Ectodermal cell (in vitro differentiated cells): Measurements from ENCODE around the gene GRK1.

Source experiments
- H3K27ac ChIP-seq: 2 replicates; pipeline ENCODE4 v1.7.0; 2013; ENCODE audit warnings: mild to moderate bottlenecking, low read depth, low read length; ENCODE audit not compliant: insufficient read depth, poor library complexity, severe bottlenecking
- H3K27me3 ChIP-seq: 2 replicates; pipeline ENCODE4 v1.7.0; 2013; ENCODE audit warnings: mild to moderate bottlenecking, low read length; ENCODE audit not compliant: insufficient read depth, control insufficient read depth, poor library complexity, severe bottlenecking
- H3K36me3 ChIP-seq: one replicate; pipeline ENCODE4 v1.7.0; 2013; ENCODE audit warnings: low read length; ENCODE audit not compliant: control insufficient read depth, insufficient read depth
- H3K4me1 ChIP-seq: one replicate; pipeline ENCODE4 v1.7.0; 2013; ENCODE audit warnings: low read length; ENCODE audit not compliant: control insufficient read depth, insufficient read depth
- H3K4me3 ChIP-seq: 2 replicates; pipeline ENCODE4 v1.7.0; 2013; ENCODE audit warnings: low read depth, low read length, control low read depth; ENCODE audit not compliant: insufficient read depth
- H3K9me3 ChIP-seq: 2 replicates; pipeline ENCODE4 v1.7.0; 2013; ENCODE audit warnings: mild to moderate bottlenecking, low read length, moderate library complexity; ENCODE audit not compliant: control insufficient read depth
- WGBS, 2 experiments: methylation state at CpG; one replicate each; pipeline ENCODE4 v1.1.7; 2013; ENCODE audit warnings: missing lambda C conversion rate in 2 of 2; 5-methylcytosine and 5-hydroxymethylcytosine counted together

GRK1 gene

GRCh38 chr13:113730258-113730691 is 63.3 kb downstream of the GRK1 start:
- Histone ChIP-seq H3K4me1 (no peaks in the 10 kb centered on the region), H3K9me3 (no peaks in the 10 kb centered on the region), H3K27me3 (no peaks in the 10 kb centered on the region), H3K27ac (no peak overlapping the region), H3K36me3 (no peaks in the 10 kb centered on the region), H3K4me3 (no peak overlapping the region)
- 86 to 87% methylated on average over 21 of the region's 21 CpGs for whole genome bisulfite sequencing, 2 experiments

GRCh38 chr13:113730831-113731191 is 63.8 kb downstream of the GRK1 start:
- Histone ChIP-seq H3K36me3 (no peaks in the 10 kb centered on the region), H3K27ac (no peak overlapping the region), H3K4me1 (no peaks in the 10 kb centered on the region), H3K27me3 (no peaks in the 10 kb centered on the region), H3K9me3 (no peaks in the 10 kb centered on the region), H3K4me3 (no peak overlapping the region)
- whole genome bisulfite sequencing, 2 experiments = 95 to 98% methylated on average over 4 of the region's 4 CpGs

- Histone ChIP-seq H3K9me3 (no peaks in the 10 kb centered on the region), H3K4me1 (no peaks in the 10 kb centered on the region), H3K27me3 (no peaks in the 10 kb centered on the region), H3K36me3 (no peaks in the 10 kb centered on the region), H3K27ac (no peak overlapping the region), H3K4me3 (no peak overlapping the region)
- WGBS, 2 experiments = 90% methylated on average over 32 of the region's 32 CpGs
These were observed 64.5 kb downstream of the GRK1 start for GRCh38 chr13:113731192-113732175.

GRCh38 chr13:113732176-113732960 is 65.3 kb downstream of the GRK1 start:
- Histone ChIP-seq H3K4me1 (no peaks in the 10 kb centered on the region), H3K36me3 (no peaks in the 10 kb centered on the region), H3K27ac (no peak overlapping the region), H3K27me3 (no peaks in the 10 kb centered on the region), H3K9me3 (no peaks in the 10 kb centered on the region), H3K4me3 (no peak overlapping the region)
- WGBS, 2 experiments = 91 to 92% methylated on average over 29 of the region's 29 CpGs

- no peaks in the 10 kb centered on the region for H3K36me3 ChIP-seq
- no peaks in the 10 kb centered on the region for H3K4me1 ChIP-seq
- H3K4me3 ChIP-seq = no peak overlapping the region
- H3K9me3 ChIP-seq = no peaks in the 10 kb centered on the region
- no peak overlapping the region for H3K27ac ChIP-seq
- no peaks in the 10 kb centered on the region for H3K27me3 ChIP-seq
- 87 to 91% methylated on average over 55 of the region's 55 CpGs for WGBS, 2 experiments
These were observed 66.2 kb downstream of the GRK1 start for GRCh38 chr13:113732961-113733950.

GRCh38 chr13:113734099-113734825 is 67.2 kb downstream of the GRK1 start:
- H3K9me3 ChIP-seq = no peaks in the 10 kb centered on the region
- H3K27ac ChIP-seq = no peak overlapping the region
- WGBS, 2 experiments = 92 to 93% methylated on average over 26 of the region's 26 CpGs
- no peak overlapping the region for H3K4me3 ChIP-seq
- no peaks in the 10 kb centered on the region for H3K36me3 ChIP-seq
- no peaks in the 10 kb centered on the region for H3K4me1 ChIP-seq
- no peaks in the 10 kb centered on the region for H3K27me3 ChIP-seq

GRCh38 chr13:113734826-113735125 is 67.8 kb downstream of the GRK1 start:
- Histone ChIP-seq H3K9me3 (no peaks in the 10 kb centered on the region), H3K36me3 (no peaks in the 10 kb centered on the region), H3K4me1 (no peaks in the 10 kb centered on the region), H3K27me3 (no peaks in the 10 kb centered on the region), H3K27ac (no peak overlapping the region), H3K4me3 (no peak overlapping the region)
- 87 to 91% methylated on average over 8 of the region's 8 CpGs for WGBS, 2 experiments

- Histone ChIP-seq H3K4me3 (no peak overlapping the region), H3K27me3 (no peaks in the 10 kb centered on the region), H3K9me3 (no peaks in the 10 kb centered on the region), H3K36me3 (no peaks in the 10 kb centered on the region), H3K27ac (no peak overlapping the region), H3K4me1 (no peaks in the 10 kb centered on the region)
- 92 to 93% methylated on average over 26 of the region's 26 CpGs for WGBS, 2 experiments
These were observed 68.2 kb downstream of the GRK1 start for GRCh38 chr13:113735194-113735593.

- no peaks in the 10 kb centered on the region for H3K27me3 ChIP-seq
- H3K27ac ChIP-seq = no peak overlapping the region
- WGBS, 2 experiments = 92 to 94% methylated on average over 14 of the region's 14 CpGs
- no peaks in the 10 kb centered on the region for H3K9me3 ChIP-seq
- no peak overlapping the region for H3K4me3 ChIP-seq
- no peaks in the 10 kb centered on the region for H3K36me3 ChIP-seq
- H3K4me1 ChIP-seq = no peaks in the 10 kb centered on the region
These were observed 68.7 kb downstream of the GRK1 start for GRCh38 chr13:113735750-113736149.
